CD14-positive monocyte (primary cell): ENCODE results near the gene TMTC1. TPM values are rescaled to one million over a fixed set of nuclear protein-coding genes. Genes with fewer than 3 reads are reported as not detected.

Experiments used
- DNase-seq, 3 donors: peaks; one replicate each; pipeline ENCODE4 v3.0.0-alpha.2; 2011 to 2022
- H2AFZ ChIP-seq: 2 replicates; pipeline ENCODE4 v1.6.0; 2012; ENCODE audit warnings: mild to moderate bottlenecking, low read depth, low read length, inconsistent platforms; ENCODE audit not compliant: insufficient read depth, poor library complexity, severe bottlenecking
- H3K27ac ChIP-seq, 2 donors: 1 replicate in 1 of 2; 2 replicates in 1 of 2; pipeline ENCODE4 v1.5.1; 2012 to 2013; ENCODE audit warnings: low read length in 2 of 2, control low read depth in 1 of 2, inconsistent platforms in 1 of 2, low read depth in 1 of 2, mild to moderate bottlenecking in 1 of 2
- H3K27me3 ChIP-seq, 2 donors: one replicate each; pipeline versions ENCODE4 v1.6.0 to v1.6.1; 2011 to 2013; ENCODE audit warnings: low read length in 2 of 2; ENCODE audit not compliant: control insufficient read depth in 2 of 2, insufficient read depth in 2 of 2
- H3K36me3 ChIP-seq, 2 donors: replicated peaks in 1 of 2; 1 replicate in 1 of 2; 2 replicates in 1 of 2; pipeline versions ENCODE4 v1.5.1 to v1.6.1; 2012 to 2013; ENCODE audit warnings: low read length in 2 of 2, control low read depth in 1 of 2, inconsistent platforms in 1 of 2, mild to moderate bottlenecking in 1 of 2; ENCODE audit not compliant: insufficient read depth in 2 of 2, control insufficient read depth in 1 of 2
- H3K4me1 ChIP-seq, 2 donors: 1 replicate in 1 of 2; 2 replicates in 1 of 2; pipeline versions ENCODE4 v1.5.1 to v1.6.1; 2012 to 2013; ENCODE audit warnings: low read length in 2 of 2, control low read depth in 1 of 2, inconsistent platforms in 1 of 2, mild to moderate bottlenecking in 1 of 2, moderate library complexity in 1 of 2; ENCODE audit not compliant: insufficient read depth in 2 of 2, control insufficient read depth in 1 of 2
- H3K4me2 ChIP-seq: replicated peaks from 2 replicates; pipeline ENCODE3; 2012; ENCODE audit warnings: low read length, moderate library complexity, mild to moderate bottlenecking; ENCODE audit not compliant: poor library complexity, severe bottlenecking; ENCODE audit errors: extremely low read depth
- H3K4me3 ChIP-seq, 3 experiments: fragments of 200-600 bp in 1 of 3; sonication (generic) in 1 of 3; replicated peaks in 1 of 3; 1 replicate in 2 of 3; 2 replicates in 1 of 3; pipeline ENCODE4 v1.5.1; 2011 to 2013; ENCODE audit warnings: low read length in 3 of 3, mild to moderate bottlenecking in 3 of 3, control low read depth in 2 of 3, low read depth in 2 of 3, inconsistent platforms in 1 of 3, moderate library complexity in 1 of 3
- H3K79me2 ChIP-seq: 2 replicates; pipeline ENCODE4 v1.6.0; 2012; ENCODE audit warnings: mild to moderate bottlenecking, control low read depth, inconsistent platforms, low read length, moderate library complexity; ENCODE audit not compliant: insufficient read depth
- H3K9ac ChIP-seq: 2 replicates; pipeline ENCODE4 v1.6.0; 2017; ENCODE audit warnings: low read length, mild to moderate bottlenecking; ENCODE audit not compliant: insufficient read depth, poor library complexity, severe bottlenecking
- H3K9me3 ChIP-seq, 2 donors: replicated peaks in 1 of 2; 1 replicate in 1 of 2; 2 replicates in 1 of 2; pipeline versions ENCODE4 v1.5.1 to v1.6.1; 2012 to 2013; ENCODE audit warnings: low read length in 2 of 2, control low read depth in 1 of 2; ENCODE audit not compliant: control insufficient read depth in 1 of 2, insufficient read depth in 1 of 2
- H4K20me1 ChIP-seq: 2 replicates; pipeline ENCODE4 v1.6.0; 2012; ENCODE audit warnings: mild to moderate bottlenecking, low read length, control low read depth, moderate library complexity; ENCODE audit not compliant: insufficient read depth
- H3K27ac Mint-ChIP-seq, 7 donors: one replicate each; pipeline ENCODE4 v1.8.0; 2020; ENCODE audit warnings: mild to moderate bottlenecking in 7 of 7, mixed read lengths in 7 of 7, moderate library complexity in 6 of 7, inconsistent platforms in 2 of 7
- H3K27me3 Mint-ChIP-seq, 3 donors: one replicate each; pipeline ENCODE4 v1.8.0; 2021 to 2022; ENCODE audit warnings: low read depth in 3 of 3, mild to moderate bottlenecking in 3 of 3, mixed read lengths in 3 of 3, moderate library complexity in 3 of 3, inconsistent platforms in 1 of 3
- H3K36me3 Mint-ChIP-seq, 2 donors: one replicate each; pipeline ENCODE4 v1.8.0; 2020; ENCODE audit warnings: mixed read lengths in 2 of 2, inconsistent platforms in 1 of 2, mild to moderate bottlenecking in 1 of 2
- H3K4me1 Mint-ChIP-seq: one replicate; pipeline ENCODE4 v1.8.0; 2020; ENCODE audit warnings: mild to moderate bottlenecking, mixed read lengths
- H3K4me3 Mint-ChIP-seq, 2 donors: one replicate each; pipeline ENCODE4 v1.8.0; 2020; ENCODE audit warnings: mild to moderate bottlenecking in 2 of 2, mixed read lengths in 2 of 2, moderate library complexity in 1 of 2
- H3K9me3 Mint-ChIP-seq, 7 donors: one replicate each; pipeline ENCODE4 v1.8.0; 2020 to 2022; ENCODE audit warnings: mixed read lengths in 7 of 7, mild to moderate bottlenecking in 6 of 7, moderate library complexity in 6 of 7, inconsistent platforms in 2 of 7
- CTCF ChIP-seq: fragments of 200-600 bp; IDR thresholded peaks from one replicate; pipeline ENCODE4 v1.8.0; 2022; ENCODE audit warnings: antibody characterized with exemption, mild to moderate bottlenecking
- WGBS: methylation state at CpG from one replicate; pipeline ENCODE4 v1.1.5; 2013; ENCODE audit warnings: missing lambda C conversion rate; ENCODE audit not compliant: insufficient coverage; 5-methylcytosine and 5-hydroxymethylcytosine counted together
- intact Hi-C, 2 donors: fragments of 100-400 bp; cut with micrococcal nuclease; formaldehyde crosslinking; loops; one replicate each; pipeline versions ENCODE4 v1.15.0 to v1.15.1; 2023
- polyA plus RNA-seq, 3 donors: library from polyadenylated mRNA; depleted of rRNA in 1 of 3; unstranded in 2 of 3; stranded (reverse) in 1 of 3; fragments of 300-500 nt in 2 of 3; fragments of >200 nt in 1 of 3; fragmentation: Illumina TruSeq in 2 of 3; gene quantifications; 1 replicate in 2 of 3; 2 replicates in 1 of 3; pipeline ENCODE4 v1.2.3, GENCODE V29; 2012 to 2021

TMTC1 gene
- polyA plus RNA-seq, 3 donors = 0.57 to 5.6 (median 2.1) TPM

DNA sequence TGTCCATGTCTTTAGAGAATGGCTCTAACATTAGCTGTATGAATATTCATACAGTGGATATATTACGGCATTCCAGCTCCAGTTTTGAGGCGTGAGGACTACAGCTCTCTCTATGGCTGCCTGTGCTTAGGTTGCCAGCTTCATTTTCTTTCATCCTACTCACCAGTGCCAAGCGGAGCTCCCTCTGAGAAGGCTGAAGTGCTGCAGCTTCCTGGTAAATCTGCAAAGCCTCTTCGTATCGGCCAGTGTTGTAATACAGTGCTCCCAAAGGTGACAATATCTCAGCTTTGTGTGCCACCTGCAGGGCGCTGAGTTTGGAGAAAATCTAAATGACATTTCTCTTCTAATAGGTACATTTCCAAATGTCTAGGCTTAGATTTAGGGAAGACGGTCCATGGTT is 266.5 kb downstream of the TMTC1 start:
- Mint-ChIP-seq H3K4me3 (no peak overlapping the region), H3K27me3 (peaks cover 2 to 10% (median 3%) of the 10 kb centered on the region in 3 donors), H3K4me1 (no peaks in the 10 kb centered on the region), H3K27ac (peak overlapping the region in 1 of 7 donors; percentile 20), H3K9me3 (no peaks in the 10 kb centered on the region), H3K36me3 (peaks cover 0 to 36% of the 10 kb centered on the region in 2 donors)
- H3K36me3 ChIP-seq = no peaks in the 10 kb centered on the region
- intact Hi-C loops = no loop called here
- no peak overlapping the region for H2AFZ ChIP-seq
- H3K4me2 ChIP-seq = no peak overlapping the region
- no peak overlapping the region for H3K27ac ChIP-seq
- DNase-seq = no peak
- H4K20me1 ChIP-seq = no peaks in the 10 kb centered on the region
- H3K9ac ChIP-seq = no peak overlapping the region
- no peak overlapping the region for H3K4me3 ChIP-seq
- H3K27me3 ChIP-seq = no peaks in the 10 kb centered on the region
- H3K4me1 ChIP-seq = no peaks in the 10 kb centered on the region
- no peaks in the 10 kb centered on the region for H3K9me3 ChIP-seq
- WGBS = 74% methylated on average over 3 of the region's 7 CpGs
- H3K79me2 ChIP-seq = no peaks in the 10 kb centered on the region
- no peak for TF ChIP-seq CTCF

- Histone ChIP-seq H3K9me3 (no peaks in the 10 kb centered on the region), H3K4me1 (no peaks in the 10 kb centered on the region), H2AFZ (no peak overlapping the region), H3K79me2 (no peaks in the 10 kb centered on the region), H3K36me3 (no peaks in the 10 kb centered on the region), H3K4me2 (no peak overlapping the region), H4K20me1 (no peaks in the 10 kb centered on the region), H3K27me3 (no peaks in the 10 kb centered on the region), H3K4me3 (no peak overlapping the region), H3K27ac (no peak overlapping the region), H3K9ac (no peak overlapping the region)
- intact Hi-C loops = no loop called here
- peaks cover 0 to 36% of the 10 kb centered on the region in 2 donors for H3K36me3 Mint-ChIP-seq
- DNase-seq = no peak
- no peak overlapping the region for H3K4me3 Mint-ChIP-seq
- no peak for TF ChIP-seq CTCF
- no peaks in the 10 kb centered on the region for H3K4me1 Mint-ChIP-seq
- no peaks in the 10 kb centered on the region for H3K9me3 Mint-ChIP-seq
- peaks cover 2 to 10% (median 3%) of the 10 kb centered on the region in 3 donors for H3K27me3 Mint-ChIP-seq
- no peak overlapping the region for H3K27ac Mint-ChIP-seq
- WGBS = 83% methylated on average over 1 of the region's 2 CpGs
Measured at GRCh38 chr12:29516431-29516875, 267.3 kb downstream of the TMTC1 start.
